GM21390 (cell line): ENCODE results near the gene DYNC1I1.

Experiments used
- ATAC-seq: cut with Tn5 transposase; IDR thresholded peaks from one replicate; pipeline ENCODE4 v1.9.1; 2021; ENCODE audit not compliant: unreplicated experiment

The DYNC1I1 gene

GRCh38 chr7:95772298-95772770 lies at the start of gene DYNC1I1:
Gene DYNC1I1, plus strand, starts transcription at chr7:95772554. Its CDS starts 32,176 bp downstream, at chr7:95804730.
- ATAC-seq = peak; percentile 87

GRCh38 chr7:95723583-95724180 lies 48.7 kb upstream of the DYNC1I1 start:
- no peak for ATAC-seq

GRCh38 chr7:95725205-95725604 lies 47.1 kb upstream of the DYNC1I1 start:
- ATAC-seq = no peak

GRCh38 chr7:95730493-95731280 lies 41.7 kb upstream of the DYNC1I1 start:
- no peak for ATAC-seq

- ATAC-seq = no peak
Observed at GRCh38 chr7:95736635-95737034, 35.7 kb upstream of the DYNC1I1 start.

- no peak for ATAC-seq
Observed at GRCh38 chr7:95737828-95738505, 34.4 kb upstream of the DYNC1I1 start.

GRCh38 chr7:95749044-95749443 lies 23.3 kb upstream of the DYNC1I1 start:
- ATAC-seq = no peak

GRCh38 chr7:95749515-95749914 lies 22.8 kb upstream of the DYNC1I1 start:
- no peak for ATAC-seq

- ATAC-seq = no peak
Observed at GRCh38 chr7:95753440-95753839, 18.9 kb upstream of the DYNC1I1 start.

- no peak for ATAC-seq
Observed at GRCh38 chr7:95755277-95755934, 16.9 kb upstream of the DYNC1I1 start.

GRCh38 chr7:95758187-95758586 lies 14.2 kb upstream of the DYNC1I1 start:
- no peak for ATAC-seq

- no peak for ATAC-seq
Observed at GRCh38 chr7:95766086-95766485, 6.3 kb upstream of the DYNC1I1 start.

GRCh38 chr7:95766657-95767056 lies 5.7 kb upstream of the DYNC1I1 start:
- no peak for ATAC-seq

- peak; percentile 16 for ATAC-seq
Observed at GRCh38 chr7:95772771-95773581, 622 bp downstream of the DYNC1I1 start.

- no peak for ATAC-seq
Observed at GRCh38 chr7:95776561-95777185, 4.3 kb downstream of the DYNC1I1 start.

GRCh38 chr7:95777269-95777668 lies 4.9 kb downstream of the DYNC1I1 start:
- no peak for ATAC-seq

GRCh38 chr7:95780665-95781064 lies 8.3 kb downstream of the DYNC1I1 start:
- ATAC-seq = no peak

GRCh38 chr7:95781961-95782586 lies 9.7 kb downstream of the DYNC1I1 start:
- no peak for ATAC-seq

GRCh38 chr7:95784796-95785195 lies 12.4 kb downstream of the DYNC1I1 start:
- no peak for ATAC-seq

- ATAC-seq = no peak
Observed at GRCh38 chr7:95788258-95788657, 15.9 kb downstream of the DYNC1I1 start.
